HL-60 (cell line): ENCODE data around the gene CCSER1.

Experiments used
- POLR2AphosphoS5 ChIP-seq: IDR thresholded peaks from 2 replicates; pipeline ENCODE4 v1.6.1; 2012; ENCODE audit warnings: low read depth
- TF ChIP-seq, protein P1 (sequence below): IDR thresholded peaks from one replicate; pipeline ENCODE4 v1.5.1; 2011; ENCODE audit warnings: low read length, control low read depth, inconsistent platforms; ENCODE audit not compliant: insufficient read depth
- TF ChIP-seq, protein P2 (sequence below): IDR thresholded peaks from 2 replicates; pipeline ENCODE4 v1.6.1; 2012; ENCODE audit warnings: low read depth; ENCODE audit not compliant: insufficient replicate concordance

DNA sequence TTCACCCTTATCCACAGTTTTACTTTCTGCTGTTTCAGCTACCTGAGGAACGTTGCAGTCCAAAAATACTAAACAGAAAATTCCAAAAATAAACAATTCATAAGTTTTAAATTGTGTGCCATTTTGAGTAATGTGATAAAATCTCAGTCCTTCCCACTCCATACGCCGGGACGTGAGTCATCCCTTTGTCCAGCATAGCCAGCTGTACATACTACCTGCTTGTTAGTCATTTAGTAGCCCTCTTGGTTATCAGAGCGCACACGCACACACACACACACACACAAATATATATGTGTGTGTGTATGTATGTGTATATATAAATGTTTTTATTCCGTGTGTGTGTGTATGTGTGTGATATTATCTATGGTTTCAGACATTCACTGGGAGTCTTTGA is 4.8 kb upstream of the CCSER1 start:
- TF ChIP-seq, protein P1, sequence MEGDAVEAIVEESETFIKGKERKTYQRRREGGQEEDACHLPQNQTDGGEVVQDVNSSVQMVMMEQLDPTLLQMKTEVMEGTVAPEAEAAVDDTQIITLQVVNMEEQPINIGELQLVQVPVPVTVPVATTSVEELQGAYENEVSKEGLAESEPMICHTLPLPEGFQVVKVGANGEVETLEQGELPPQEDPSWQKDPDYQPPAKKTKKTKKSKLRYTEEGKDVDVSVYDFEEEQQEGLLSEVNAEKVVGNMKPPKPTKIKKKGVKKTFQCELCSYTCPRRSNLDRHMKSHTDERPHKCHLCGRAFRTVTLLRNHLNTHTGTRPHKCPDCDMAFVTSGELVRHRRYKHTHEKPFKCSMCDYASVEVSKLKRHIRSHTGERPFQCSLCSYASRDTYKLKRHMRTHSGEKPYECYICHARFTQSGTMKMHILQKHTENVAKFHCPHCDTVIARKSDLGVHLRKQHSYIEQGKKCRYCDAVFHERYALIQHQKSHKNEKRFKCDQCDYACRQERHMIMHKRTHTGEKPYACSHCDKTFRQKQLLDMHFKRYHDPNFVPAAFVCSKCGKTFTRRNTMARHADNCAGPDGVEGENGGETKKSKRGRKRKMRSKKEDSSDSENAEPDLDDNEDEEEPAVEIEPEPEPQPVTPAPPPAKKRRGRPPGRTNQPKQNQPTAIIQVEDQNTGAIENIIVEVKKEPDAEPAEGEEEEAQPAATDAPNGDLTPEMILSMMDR = no peak
- TF ChIP-seq, protein P2, sequence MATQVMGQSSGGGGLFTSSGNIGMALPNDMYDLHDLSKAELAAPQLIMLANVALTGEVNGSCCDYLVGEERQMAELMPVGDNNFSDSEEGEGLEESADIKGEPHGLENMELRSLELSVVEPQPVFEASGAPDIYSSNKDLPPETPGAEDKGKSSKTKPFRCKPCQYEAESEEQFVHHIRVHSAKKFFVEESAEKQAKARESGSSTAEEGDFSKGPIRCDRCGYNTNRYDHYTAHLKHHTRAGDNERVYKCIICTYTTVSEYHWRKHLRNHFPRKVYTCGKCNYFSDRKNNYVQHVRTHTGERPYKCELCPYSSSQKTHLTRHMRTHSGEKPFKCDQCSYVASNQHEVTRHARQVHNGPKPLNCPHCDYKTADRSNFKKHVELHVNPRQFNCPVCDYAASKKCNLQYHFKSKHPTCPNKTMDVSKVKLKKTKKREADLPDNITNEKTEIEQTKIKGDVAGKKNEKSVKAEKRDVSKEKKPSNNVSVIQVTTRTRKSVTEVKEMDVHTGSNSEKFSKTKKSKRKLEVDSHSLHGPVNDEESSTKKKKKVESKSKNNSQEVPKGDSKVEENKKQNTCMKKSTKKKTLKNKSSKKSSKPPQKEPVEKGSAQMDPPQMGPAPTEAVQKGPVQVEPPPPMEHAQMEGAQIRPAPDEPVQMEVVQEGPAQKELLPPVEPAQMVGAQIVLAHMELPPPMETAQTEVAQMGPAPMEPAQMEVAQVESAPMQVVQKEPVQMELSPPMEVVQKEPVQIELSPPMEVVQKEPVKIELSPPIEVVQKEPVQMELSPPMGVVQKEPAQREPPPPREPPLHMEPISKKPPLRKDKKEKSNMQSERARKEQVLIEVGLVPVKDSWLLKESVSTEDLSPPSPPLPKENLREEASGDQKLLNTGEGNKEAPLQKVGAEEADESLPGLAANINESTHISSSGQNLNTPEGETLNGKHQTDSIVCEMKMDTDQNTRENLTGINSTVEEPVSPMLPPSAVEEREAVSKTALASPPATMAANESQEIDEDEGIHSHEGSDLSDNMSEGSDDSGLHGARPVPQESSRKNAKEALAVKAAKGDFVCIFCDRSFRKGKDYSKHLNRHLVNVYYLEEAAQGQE = no peak
- TF ChIP-seq POLR2AphosphoS5 = no peak
